IMR-90 (cell line): ENCODE measurements around the gene SH3TC1. TPM values are rescaled to one million over a fixed set of nuclear protein-coding genes. Genes with fewer than 3 reads are reported as not detected.

Experiments
- ATAC-seq: fragments of 200-7000 bp; cut with Tn5 transposase; 2 replicates; pipeline ENCODE4 v1.9.1; 2020; ENCODE audit warnings: low read depth, mild to moderate bottlenecking, moderate library complexity
- BruUV-seq: library from RNA; stranded (reverse); fragments of 400-500 nt; replicated peaks from 2 replicates; lab custom pipeline; 2021; lab: Mats Ljungman, UMichigan
- CTCF ChIA-PET: fragments of 300-600 bp; formaldehyde crosslinking; extraction: SDS; loops from one replicate; lab custom pipeline; 2021; ENCODE audit warnings: antibody characterized with exemption; lab: Yijun Ruan, JAX
- POLR2A ChIA-PET: fragments of 300-600 bp; sonication (Branson Sonifier 250); formaldehyde crosslinking; loops from one replicate; lab custom pipeline; 2022; ENCODE audit warnings: antibody characterized with exemption; ENCODE audit not compliant: unreplicated experiment; lab: Charles Lee
- DNase-seq: peaks from one replicate; pipeline ENCODE4 v3.0.0; 2013
- H2AFZ ChIP-seq: replicated peaks from 2 replicates; pipeline ENCODE3; 2013; ENCODE audit warnings: low read length, mild to moderate bottlenecking; ENCODE audit not compliant: poor library complexity
- H2AK5ac ChIP-seq: 2 replicates; pipeline ENCODE4 v1.6.1; 2013; ENCODE audit warnings: low read depth, low read length, inconsistent platforms
- H2AK9ac ChIP-seq: replicated peaks from 2 replicates; pipeline ENCODE3; 2013; ENCODE audit warnings: mild to moderate bottlenecking, low read depth, low read length, moderate library complexity; ENCODE audit not compliant: poor library complexity
- H2BK120ac ChIP-seq: 2 replicates; pipeline ENCODE4 v1.6.1; 2013; ENCODE audit warnings: low read depth, low read length, inconsistent platforms
- H2BK15ac ChIP-seq: 3 replicates; pipeline ENCODE4 v1.6.1; 2013; ENCODE audit warnings: low read depth, low read length, inconsistent platforms
- H2BK20ac ChIP-seq: 2 replicates; pipeline ENCODE4 v1.6.1; 2013; ENCODE audit warnings: low read depth, mild to moderate bottlenecking, inconsistent platforms, low read length, moderate library complexity
- H2BK5ac ChIP-seq: 2 replicates; pipeline ENCODE4 v1.6.1; 2013; ENCODE audit warnings: mild to moderate bottlenecking, low read depth, low read length, inconsistent platforms; ENCODE audit not compliant: poor library complexity, severe bottlenecking
- H3K14ac ChIP-seq: replicated peaks from 2 replicates; pipeline ENCODE4 v1.6.1; 2013; ENCODE audit warnings: low read depth, low read length, inconsistent platforms
- H3K18ac ChIP-seq: 2 replicates; pipeline ENCODE4 v1.6.1; 2013; ENCODE audit warnings: low read depth, low read length, control low read depth
- H3K23ac ChIP-seq: 2 replicates; pipeline ENCODE4 v1.6.1; 2013; ENCODE audit warnings: low read depth, low read length, inconsistent platforms
- H3K27ac ChIP-seq: 2 replicates; pipeline ENCODE4 v1.5.1; 2013; ENCODE audit warnings: mild to moderate bottlenecking, control low read depth, low read length; ENCODE audit not compliant: insufficient read depth
- H3K27me3 ChIP-seq: 2 replicates; pipeline ENCODE4 v1.6.1; 2013; ENCODE audit warnings: low read length; ENCODE audit not compliant: control insufficient read depth, insufficient read depth
- H3K36me3 ChIP-seq: 2 replicates; pipeline ENCODE4 v1.6.1; 2013; ENCODE audit warnings: low read length, mixed read lengths; ENCODE audit not compliant: control insufficient read depth, insufficient read depth
- H3K4ac ChIP-seq: 2 replicates; pipeline ENCODE4 v1.6.1; 2013; ENCODE audit warnings: low read depth, low read length, inconsistent platforms
- H3K4me1 ChIP-seq: 2 replicates; pipeline ENCODE4 v1.6.1; 2013; ENCODE audit warnings: low read length, mixed read lengths; ENCODE audit not compliant: control insufficient read depth, insufficient read depth
- H3K4me2 ChIP-seq: 2 replicates; pipeline ENCODE4 v1.6.1; 2013; ENCODE audit warnings: low read depth, mild to moderate bottlenecking, control low read depth, low read length, moderate library complexity
- H3K4me3 ChIP-seq: 2 replicates; pipeline ENCODE4 v1.5.1; 2013; ENCODE audit warnings: low read depth, mild to moderate bottlenecking, control low read depth, low read length, moderate library complexity; ENCODE audit not compliant: insufficient read depth
- H3K56ac ChIP-seq: 2 replicates; pipeline ENCODE4 v1.6.1; 2013; ENCODE audit warnings: low read length, inconsistent platforms; ENCODE audit not compliant: insufficient read depth; ENCODE audit errors: extremely low read depth
- H3K79me1 ChIP-seq, 2 experiments: 2 replicates each; pipeline ENCODE4 v1.6.1; 2013; ENCODE audit warnings: low read length in 2 of 2, inconsistent platforms in 1 of 2, low read depth in 1 of 2
- H3K9ac ChIP-seq: 2 replicates; pipeline ENCODE4 v1.6.1; 2013; ENCODE audit warnings: low read depth, low read length, control low read depth
- H3K9me1 ChIP-seq: 2 replicates; pipeline ENCODE4 v1.6.1; 2013; ENCODE audit warnings: low read length, inconsistent platforms; ENCODE audit not compliant: insufficient read depth
- H3K9me3 ChIP-seq: 2 replicates; pipeline ENCODE4 v1.6.1; 2013; ENCODE audit warnings: low read length; ENCODE audit not compliant: control insufficient read depth, insufficient read depth
- H4K20me1 ChIP-seq: 2 replicates; pipeline ENCODE4 v1.6.1; 2013; ENCODE audit warnings: low read length, inconsistent platforms; ENCODE audit not compliant: insufficient read depth
- H4K5ac ChIP-seq: 2 replicates; pipeline ENCODE4 v1.6.1; 2013; ENCODE audit warnings: mild to moderate bottlenecking, low read depth, low read length, control low read depth
- H4K8ac ChIP-seq, 2 experiments: 2 replicates each; pipeline ENCODE4 v1.6.1; 2013; ENCODE audit warnings: low read depth in 2 of 2, low read length in 2 of 2, control low read depth in 1 of 2, inconsistent platforms in 1 of 2
- H4K91ac ChIP-seq: 2 replicates; pipeline ENCODE4 v1.6.1; 2013; ENCODE audit warnings: low read depth, low read length, inconsistent platforms; ENCODE audit not compliant: insufficient read depth
- BHLHE40 ChIP-seq: fragments of 150-350 bp; IDR thresholded peaks from 2 replicates; pipeline ENCODE4 v1.6.1; 2016; ENCODE audit warnings: mild to moderate bottlenecking, low read depth, low read length
- CEBPB ChIP-seq: IDR thresholded peaks from 2 replicates; pipeline ENCODE4 v1.6.1; 2012; ENCODE audit warnings: low read depth, low read length, improper control_type of control experiment
- CHD1 ChIP-seq: IDR thresholded peaks from 2 replicates; pipeline ENCODE4 v1.6.1; 2012; ENCODE audit warnings: low read depth, low read length, improper control_type of control experiment
- MAFK ChIP-seq: IDR thresholded peaks from 2 replicates; pipeline ENCODE4 v1.6.1; 2012; ENCODE audit warnings: low read depth, low read length, improper control_type of control experiment
- MAZ ChIP-seq: IDR thresholded peaks from 2 replicates; pipeline ENCODE4 v1.6.1; 2012; ENCODE audit warnings: low read depth, mild to moderate bottlenecking, low read length, improper control_type of control experiment, moderate library complexity, borderline replicate concordance
- MXI1 ChIP-seq: IDR thresholded peaks from 2 replicates; pipeline ENCODE4 v1.6.1; 2012; ENCODE audit warnings: low read depth, mild to moderate bottlenecking, low read length, moderate library complexity, borderline replicate concordance
- NFE2L2 ChIP-seq: fragments of 150-350 bp; IDR thresholded peaks from 2 replicates; pipeline ENCODE4 v1.6.1; 2016; ENCODE audit warnings: low read depth, mild to moderate bottlenecking, low read length
- POLR2A ChIP-seq: IDR thresholded peaks from 2 replicates; pipeline ENCODE4 v1.6.1; 2012; ENCODE audit warnings: mild to moderate bottlenecking, low read depth, low read length
- RAD21 ChIP-seq: IDR thresholded peaks from 2 replicates; pipeline ENCODE4 v1.6.1; 2012; ENCODE audit warnings: low read length, improper control_type of control experiment
- RCOR1 ChIP-seq: IDR thresholded peaks from 2 replicates; pipeline ENCODE4 v1.6.1; 2012; ENCODE audit warnings: mild to moderate bottlenecking, low read length, improper control_type of control experiment; ENCODE audit not compliant: insufficient replicate concordance
- SMC3 ChIP-seq: fragments of 150-350 bp; IDR thresholded peaks from 2 replicates; pipeline ENCODE4 v1.6.1; 2016; ENCODE audit warnings: low read depth, mild to moderate bottlenecking, antibody characterized with exemption, low read length, moderate library complexity
- USF2 ChIP-seq: fragments of 150-350 bp; IDR thresholded peaks from 2 replicates; pipeline ENCODE4 v1.6.1; 2017; ENCODE audit warnings: mild to moderate bottlenecking, antibody characterized with exemption, low read length, low read depth
- WGBS, 2 experiments: methylation state at CpG; one replicate each; pipeline versions ENCODE4 v1.1.5 to v1.1.7; 2013; ENCODE audit warnings: missing lambda C conversion rate in 2 of 2; ENCODE audit not compliant: insufficient read length in 1 of 2; ENCODE audit errors: extremely low coverage in 2 of 2; 5-methylcytosine and 5-hydroxymethylcytosine counted together
- dilution Hi-C: fragments of 300-500 bp; cut with HindIII; formaldehyde crosslinking; loops from one replicate; pipeline ENCODE4 v1.14.3; 2018; ENCODE audit warnings: low sequenced_read_pairs; ENCODE audit not compliant: unreplicated experiment
- in situ Hi-C: fragments of 300-500 bp; cut with MboI; formaldehyde crosslinking; loops from 3 replicates; pipeline ENCODE4 v1.14.3; 2019; ENCODE audit warnings: low sequenced_read_pairs, inconsistent platforms, mixed read lengths
- intact Hi-C: fragments of 100-400 bp; cut with micrococcal nuclease; formaldehyde crosslinking; loops from 2 replicates; pipeline ENCODE4 v1.10.0; 2022
- polyA plus RNA-seq, 3 experiments: library from polyadenylated mRNA; depleted of rRNA; stranded (reverse); fragments of >200 nt; gene quantifications; 2 replicates each; pipeline ENCODE4 v1.2.3, GENCODE V29; 2012; ENCODE audit warnings: low replicate concordance in 1 of 3
- total RNA-seq: library from RNA; depleted of rRNA; stranded (reverse); fragments of >200 nt; gene quantifications from 2 replicates; pipeline ENCODE4 v1.2.3, GENCODE V29; 2012
- TF ChIP-seq, protein P1 (sequence below): conservative IDR thresholded peaks from 2 replicates; pipeline ENCODE4 v1.5.1; 2012; ENCODE audit warnings: mild to moderate bottlenecking, low read depth, low read length, improper control_type of control experiment

SH3TC1 gene
- total and polyA plus RNA-seq, 2 of the 4 experiments (the other 2 are of a cell fraction) = 1.6 to 2.2 TPM

DNA sequence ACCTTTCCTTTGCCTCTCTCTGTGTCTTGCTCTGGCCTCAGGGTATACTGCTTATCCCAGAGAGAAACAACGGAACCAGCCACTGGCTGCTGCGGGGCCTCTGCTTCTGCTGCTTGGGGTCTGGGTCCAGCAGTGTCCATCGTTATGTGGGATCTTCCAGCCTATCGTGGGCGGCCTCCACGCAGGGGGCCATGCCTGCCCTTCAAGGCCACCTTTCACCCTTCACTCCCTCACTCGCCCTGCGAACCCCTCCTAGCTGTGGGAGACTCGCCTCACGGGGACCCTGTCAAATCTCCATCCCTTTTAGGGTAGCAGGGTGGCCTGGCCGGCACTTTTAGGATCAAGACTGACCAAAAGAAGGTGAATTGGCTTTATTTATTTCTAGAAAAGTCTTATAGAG lies 21.1 kb upstream of the SH3TC1 start:
- H3K9me1 ChIP-seq = peaks cover 10% of the 10 kb centered on the region
- no peak overlapping the region for H3K18ac ChIP-seq
- CTCF ChIA-PET = no interaction called here
- no peak overlapping the region for H4K8ac ChIP-seq
- H3K23ac ChIP-seq = no peak overlapping the region
- H3K27me3 ChIP-seq = peaks cover 30% of the 10 kb centered on the region; the same call in 1 of the 2 replicates
- ATAC-seq = no peak
- no peak overlapping the region for H3K14ac ChIP-seq
- no peak overlapping the region for H4K91ac ChIP-seq
- peaks cover 6% of the 10 kb centered on the region; the same call in 1 of the 2 replicates for H4K20me1 ChIP-seq
- H3K9me3 ChIP-seq = no peaks in the 10 kb centered on the region
- no peak overlapping the region for H2BK15ac ChIP-seq
- intact Hi-C loops (loop anchor here (1.0 to 5.0 kb wide), 4 partner anchors 39 to 225 kb away; no protein-coding TSS in a partner anchor), dilution Hi-C loops (no loop called here), in situ Hi-C loops (loop anchor here (5.0 kb wide), 1 partner anchor 224 kb away; no protein-coding TSS in a partner anchor)
- no peaks in the 10 kb centered on the region for H3K36me3 ChIP-seq
- H3K4me2 ChIP-seq = no peak overlapping the region
- no peak overlapping the region for H3K9ac ChIP-seq
- H2BK120ac ChIP-seq = no peak overlapping the region
- H2BK20ac ChIP-seq = no peak overlapping the region
- POLR2A ChIA-PET = no interaction called here
- no peak for DNase-seq
- H3K56ac ChIP-seq = no peak overlapping the region
- no peak overlapping the region for H3K4me3 ChIP-seq
- TF ChIP-seq BHLHE40 (no peak), CHD1 (no peak), NFE2L2 (no peak), MAZ (no peak), MXI1 (no peak), MAFK (no peak), CEBPB (no peak), SMC3 (no peak), POLR2A (no peak), RAD21 (no peak), RCOR1 (no peak), USF2 (no peak)
- TF ChIP-seq, protein P1, sequence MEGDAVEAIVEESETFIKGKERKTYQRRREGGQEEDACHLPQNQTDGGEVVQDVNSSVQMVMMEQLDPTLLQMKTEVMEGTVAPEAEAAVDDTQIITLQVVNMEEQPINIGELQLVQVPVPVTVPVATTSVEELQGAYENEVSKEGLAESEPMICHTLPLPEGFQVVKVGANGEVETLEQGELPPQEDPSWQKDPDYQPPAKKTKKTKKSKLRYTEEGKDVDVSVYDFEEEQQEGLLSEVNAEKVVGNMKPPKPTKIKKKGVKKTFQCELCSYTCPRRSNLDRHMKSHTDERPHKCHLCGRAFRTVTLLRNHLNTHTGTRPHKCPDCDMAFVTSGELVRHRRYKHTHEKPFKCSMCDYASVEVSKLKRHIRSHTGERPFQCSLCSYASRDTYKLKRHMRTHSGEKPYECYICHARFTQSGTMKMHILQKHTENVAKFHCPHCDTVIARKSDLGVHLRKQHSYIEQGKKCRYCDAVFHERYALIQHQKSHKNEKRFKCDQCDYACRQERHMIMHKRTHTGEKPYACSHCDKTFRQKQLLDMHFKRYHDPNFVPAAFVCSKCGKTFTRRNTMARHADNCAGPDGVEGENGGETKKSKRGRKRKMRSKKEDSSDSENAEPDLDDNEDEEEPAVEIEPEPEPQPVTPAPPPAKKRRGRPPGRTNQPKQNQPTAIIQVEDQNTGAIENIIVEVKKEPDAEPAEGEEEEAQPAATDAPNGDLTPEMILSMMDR = no peak
- H3K4ac ChIP-seq = no peak overlapping the region
- no peak overlapping the region for H2AFZ ChIP-seq
- no peak overlapping the region for H2BK5ac ChIP-seq
- no peak overlapping the region for H4K5ac ChIP-seq
- no peak overlapping the region for H2AK9ac ChIP-seq
- H2AK5ac ChIP-seq = no peak overlapping the region
- BruUV-seq = no TSS peak
- peaks cover 5% of the 10 kb centered on the region; the same call in 1 of the 2 replicates for H3K4me1 ChIP-seq
- 87% methylated on average over 2 of the region's 11 CpGs; no CpG with 5 or more reads in 1 of the 2 experiments for WGBS, 2 experiments
- H3K27ac ChIP-seq = no peak overlapping the region
- no peaks in the 10 kb centered on the region for H3K79me1 ChIP-seq
